ENCODE measurements around the gene DIS3L2.

DIS3L2 gene

DNA sequence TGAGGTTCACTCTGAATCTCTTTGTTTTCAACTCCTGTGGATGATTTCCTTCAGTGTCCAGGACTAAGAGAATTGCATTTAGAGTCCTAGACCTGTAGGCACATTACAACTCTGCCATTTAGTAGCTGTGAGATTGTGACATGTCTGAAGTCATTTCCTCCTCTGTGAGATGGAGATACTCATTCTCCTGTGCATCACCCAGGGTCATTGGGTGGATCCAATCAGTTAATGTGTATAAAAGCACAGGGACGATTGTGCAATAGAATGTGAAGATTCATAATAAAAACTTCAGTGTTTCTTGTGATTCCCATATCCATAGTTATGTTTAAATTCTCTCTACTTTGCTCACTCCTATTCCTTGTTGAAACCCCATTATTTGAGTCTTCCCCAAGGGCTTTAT lies 113.6 kb downstream of the DIS3L2 start:
- TF ChIP-seq ZNF565 (CRISPR knock-in tag; conservative IDR thresholded peaks at IDR 0.05; ENCODE audit: low read depth) (no peak), GLIS3 (CRISPR knock-in tag; IDR thresholded peaks at IDR 0.05) (no peak), ZFP30 (CRISPR knock-in tag; IDR thresholded peaks at IDR 0.05) (no peak), ZC3H10 (CRISPR knock-in tag; IDR thresholded peaks at IDR 0.05) (no peak)
- TF ChIP-seq, protein P1, sequence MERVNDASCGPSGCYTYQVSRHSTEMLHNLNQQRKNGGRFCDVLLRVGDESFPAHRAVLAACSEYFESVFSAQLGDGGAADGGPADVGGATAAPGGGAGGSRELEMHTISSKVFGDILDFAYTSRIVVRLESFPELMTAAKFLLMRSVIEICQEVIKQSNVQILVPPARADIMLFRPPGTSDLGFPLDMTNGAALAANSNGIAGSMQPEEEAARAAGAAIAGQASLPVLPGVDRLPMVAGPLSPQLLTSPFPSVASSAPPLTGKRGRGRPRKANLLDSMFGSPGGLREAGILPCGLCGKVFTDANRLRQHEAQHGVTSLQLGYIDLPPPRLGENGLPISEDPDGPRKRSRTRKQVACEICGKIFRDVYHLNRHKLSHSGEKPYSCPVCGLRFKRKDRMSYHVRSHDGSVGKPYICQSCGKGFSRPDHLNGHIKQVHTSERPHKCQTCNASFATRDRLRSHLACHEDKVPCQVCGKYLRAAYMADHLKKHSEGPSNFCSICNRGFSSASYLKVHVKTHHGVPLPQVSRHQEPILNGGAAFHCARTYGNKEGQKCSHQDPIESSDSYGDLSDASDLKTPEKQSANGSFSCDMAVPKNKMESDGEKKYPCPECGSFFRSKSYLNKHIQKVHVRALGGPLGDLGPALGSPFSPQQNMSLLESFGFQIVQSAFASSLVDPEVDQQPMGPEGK (CRISPR knock-in tag; IDR thresholded peaks at IDR 0.05; ENCODE audit: borderline replicate concordance): no peak
- ATAC-seq: no peak

DNA sequence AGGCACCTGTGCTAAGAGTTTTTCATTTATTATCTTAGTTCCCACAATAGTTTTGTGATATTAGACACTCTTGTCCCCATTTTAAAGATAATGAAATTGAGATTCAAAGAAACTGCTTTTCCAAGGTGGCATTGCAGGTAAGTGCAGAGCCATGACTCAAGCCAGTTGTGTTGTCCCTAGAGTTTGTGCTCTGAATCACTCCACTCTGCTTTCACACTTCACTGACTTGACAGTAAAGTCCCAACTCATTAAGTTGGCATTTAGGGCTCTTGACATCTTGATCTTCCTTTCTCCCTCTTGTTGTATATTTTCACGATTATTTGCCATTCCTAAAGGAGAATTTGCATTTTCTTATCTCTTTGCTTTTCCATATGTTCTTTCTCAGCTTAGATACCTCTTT lies 114.3 kb downstream of the DIS3L2 start:
- no peak for ATAC-seq
- no peak for TF ChIP-seq ZC3H10 (CRISPR knock-in tag; IDR thresholded peaks at IDR 0.05)
- no peak for TF ChIP-seq PPARA (CRISPR knock-in tag; IDR thresholded peaks at IDR 0.05; ENCODE audit: borderline replicate concordance)
- no peak for TF ChIP-seq ESRRG (CRISPR knock-in tag; IDR thresholded peaks at IDR 0.05)
- TF ChIP-seq CSDC2 (CRISPR knock-in tag; IDR thresholded peaks at IDR 0.05): no peak
- no peak for TF ChIP-seq ZFP30 (CRISPR knock-in tag; IDR thresholded peaks at IDR 0.05)
- TF ChIP-seq ZNF565 (CRISPR knock-in tag; conservative IDR thresholded peaks at IDR 0.05; ENCODE audit: low read depth): no peak
- TF ChIP-seq RARB (CRISPR knock-in tag; IDR thresholded peaks at IDR 0.05): no peak
- no peak for TF ChIP-seq ISL1 (CRISPR knock-in tag; IDR thresholded peaks at IDR 0.05)
- no peak for TF ChIP-seq ZNF8 (CRISPR knock-in tag; IDR thresholded peaks at IDR 0.05)
- no peak for TF ChIP-seq OSR1 (CRISPR knock-in tag; IDR thresholded peaks at IDR 0.05)
- no peak for TF ChIP-seq GLIS3 (CRISPR knock-in tag; IDR thresholded peaks at IDR 0.05)
- no peak for TF ChIP-seq ARNTL (CRISPR knock-in tag; IDR thresholded peaks at IDR 0.05; ENCODE audit: borderline replicate concordance, low read depth)
- TF ChIP-seq ZFP3 (CRISPR knock-in tag; IDR thresholded peaks at IDR 0.05): no peak
- TF ChIP-seq, protein P2, sequence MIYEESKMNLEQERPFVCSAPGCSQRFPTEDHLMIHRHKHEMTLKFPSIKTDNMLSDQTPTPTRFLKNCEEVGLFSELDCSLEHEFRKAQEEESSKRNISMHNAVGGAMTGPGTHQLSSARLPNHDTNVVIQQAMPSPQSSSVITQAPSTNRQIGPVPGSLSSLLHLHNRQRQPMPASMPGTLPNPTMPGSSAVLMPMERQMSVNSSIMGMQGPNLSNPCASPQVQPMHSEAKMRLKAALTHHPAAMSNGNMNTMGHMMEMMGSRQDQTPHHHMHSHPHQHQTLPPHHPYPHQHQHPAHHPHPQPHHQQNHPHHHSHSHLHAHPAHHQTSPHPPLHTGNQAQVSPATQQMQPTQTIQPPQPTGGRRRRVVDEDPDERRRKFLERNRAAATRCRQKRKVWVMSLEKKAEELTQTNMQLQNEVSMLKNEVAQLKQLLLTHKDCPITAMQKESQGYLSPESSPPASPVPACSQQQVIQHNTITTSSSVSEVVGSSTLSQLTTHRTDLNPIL (CRISPR knock-in tag; IDR thresholded peaks at IDR 0.05; ENCODE audit: low read depth): no peak
- TF ChIP-seq SNAI2 (CRISPR knock-in tag; IDR thresholded peaks at IDR 0.05): no peak
- TF ChIP-seq, protein P3, sequence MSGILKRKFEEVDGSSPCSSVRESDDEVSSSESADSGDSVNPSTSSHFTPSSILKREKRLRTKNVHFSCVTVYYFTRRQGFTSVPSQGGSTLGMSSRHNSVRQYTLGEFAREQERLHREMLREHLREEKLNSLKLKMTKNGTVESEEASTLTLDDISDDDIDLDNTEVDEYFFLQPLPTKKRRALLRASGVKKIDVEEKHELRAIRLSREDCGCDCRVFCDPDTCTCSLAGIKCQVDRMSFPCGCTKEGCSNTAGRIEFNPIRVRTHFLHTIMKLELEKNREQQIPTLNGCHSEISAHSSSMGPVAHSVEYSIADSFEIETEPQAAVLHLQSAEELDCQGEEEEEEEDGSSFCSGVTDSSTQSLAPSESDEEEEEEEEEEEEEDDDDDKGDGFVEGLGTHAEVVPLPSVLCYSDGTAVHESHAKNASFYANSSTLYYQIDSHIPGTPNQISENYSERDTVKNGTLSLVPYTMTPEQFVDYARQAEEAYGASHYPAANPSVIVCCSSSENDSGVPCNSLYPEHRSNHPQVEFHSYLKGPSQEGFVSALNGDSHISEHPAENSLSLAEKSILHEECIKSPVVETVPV (CRISPR knock-in tag; IDR thresholded peaks at IDR 0.05): no peak

DNA sequence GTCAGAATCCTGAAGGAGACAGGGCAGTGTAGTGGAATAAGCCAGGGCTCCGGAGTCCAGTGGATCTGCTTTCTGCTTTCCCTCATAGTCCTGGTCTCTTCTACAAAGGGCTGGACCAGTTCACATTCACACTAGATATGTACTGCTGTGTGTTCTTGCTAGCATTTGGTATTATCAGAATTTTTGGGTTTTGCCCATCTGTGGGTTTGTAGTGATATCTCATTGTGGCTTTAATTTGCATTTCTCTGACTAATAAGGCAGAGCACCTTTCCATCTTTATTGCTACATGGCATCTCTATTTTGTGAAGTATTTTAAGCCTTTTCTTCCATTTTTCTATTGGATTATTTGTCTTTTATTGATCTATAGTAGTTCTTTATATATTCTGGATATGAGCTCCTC lies 114.8 kb downstream of the DIS3L2 start:
- TF ChIP-seq ZC3H10 (CRISPR knock-in tag; IDR thresholded peaks at IDR 0.05) (no peak), OSR1 (CRISPR knock-in tag; IDR thresholded peaks at IDR 0.05) (no peak), CSDC2 (CRISPR knock-in tag; IDR thresholded peaks at IDR 0.05) (no peak), ESRRG (CRISPR knock-in tag; IDR thresholded peaks at IDR 0.05) (no peak), ZFP3 (CRISPR knock-in tag; IDR thresholded peaks at IDR 0.05) (no peak), SNAI2 (CRISPR knock-in tag; IDR thresholded peaks at IDR 0.05) (no peak), ZNF565 (CRISPR knock-in tag; conservative IDR thresholded peaks at IDR 0.05; ENCODE audit: low read depth) (no peak), TCF4 (CRISPR knock-in tag; IDR thresholded peaks at IDR 0.05; ENCODE audit: borderline replicate concordance) (no peak), GLIS3 (CRISPR knock-in tag; IDR thresholded peaks at IDR 0.05) (no peak), ISL1 (CRISPR knock-in tag; IDR thresholded peaks at IDR 0.05) (no peak), BACH2 (CRISPR knock-in tag; IDR thresholded peaks at IDR 0.05; ENCODE audit: borderline replicate concordance) (no peak), RARB (CRISPR knock-in tag; IDR thresholded peaks at IDR 0.05) (no peak), TOX (CRISPR knock-in tag; IDR thresholded peaks at IDR 0.05; ENCODE audit: borderline replicate concordance) (no peak)
- TF ChIP-seq, protein P2 (CRISPR knock-in tag; IDR thresholded peaks at IDR 0.05; ENCODE audit: low read depth): no peak
- TF ChIP-seq, protein P4, sequence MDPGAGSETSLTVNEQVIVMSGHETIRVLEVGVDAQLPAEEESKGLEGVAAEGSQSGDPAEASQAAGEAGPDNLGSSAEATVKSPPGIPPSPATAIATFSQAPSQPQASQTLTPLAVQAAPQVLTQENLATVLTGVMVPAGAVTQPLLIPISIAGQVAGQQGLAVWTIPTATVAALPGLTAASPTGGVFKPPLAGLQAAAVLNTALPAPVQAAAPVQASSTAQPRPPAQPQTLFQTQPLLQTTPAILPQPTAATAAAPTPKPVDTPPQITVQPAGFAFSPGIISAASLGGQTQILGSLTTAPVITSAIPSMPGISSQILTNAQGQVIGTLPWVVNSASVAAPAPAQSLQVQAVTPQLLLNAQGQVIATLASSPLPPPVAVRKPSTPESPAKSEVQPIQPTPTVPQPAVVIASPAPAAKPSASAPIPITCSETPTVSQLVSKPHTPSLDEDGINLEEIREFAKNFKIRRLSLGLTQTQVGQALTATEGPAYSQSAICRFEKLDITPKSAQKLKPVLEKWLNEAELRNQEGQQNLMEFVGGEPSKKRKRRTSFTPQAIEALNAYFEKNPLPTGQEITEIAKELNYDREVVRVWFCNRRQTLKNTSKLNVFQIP (CRISPR knock-in tag; IDR thresholded peaks at IDR 0.05; ENCODE audit: borderline replicate concordance, low read depth): no peak
- TF ChIP-seq, protein P5, sequence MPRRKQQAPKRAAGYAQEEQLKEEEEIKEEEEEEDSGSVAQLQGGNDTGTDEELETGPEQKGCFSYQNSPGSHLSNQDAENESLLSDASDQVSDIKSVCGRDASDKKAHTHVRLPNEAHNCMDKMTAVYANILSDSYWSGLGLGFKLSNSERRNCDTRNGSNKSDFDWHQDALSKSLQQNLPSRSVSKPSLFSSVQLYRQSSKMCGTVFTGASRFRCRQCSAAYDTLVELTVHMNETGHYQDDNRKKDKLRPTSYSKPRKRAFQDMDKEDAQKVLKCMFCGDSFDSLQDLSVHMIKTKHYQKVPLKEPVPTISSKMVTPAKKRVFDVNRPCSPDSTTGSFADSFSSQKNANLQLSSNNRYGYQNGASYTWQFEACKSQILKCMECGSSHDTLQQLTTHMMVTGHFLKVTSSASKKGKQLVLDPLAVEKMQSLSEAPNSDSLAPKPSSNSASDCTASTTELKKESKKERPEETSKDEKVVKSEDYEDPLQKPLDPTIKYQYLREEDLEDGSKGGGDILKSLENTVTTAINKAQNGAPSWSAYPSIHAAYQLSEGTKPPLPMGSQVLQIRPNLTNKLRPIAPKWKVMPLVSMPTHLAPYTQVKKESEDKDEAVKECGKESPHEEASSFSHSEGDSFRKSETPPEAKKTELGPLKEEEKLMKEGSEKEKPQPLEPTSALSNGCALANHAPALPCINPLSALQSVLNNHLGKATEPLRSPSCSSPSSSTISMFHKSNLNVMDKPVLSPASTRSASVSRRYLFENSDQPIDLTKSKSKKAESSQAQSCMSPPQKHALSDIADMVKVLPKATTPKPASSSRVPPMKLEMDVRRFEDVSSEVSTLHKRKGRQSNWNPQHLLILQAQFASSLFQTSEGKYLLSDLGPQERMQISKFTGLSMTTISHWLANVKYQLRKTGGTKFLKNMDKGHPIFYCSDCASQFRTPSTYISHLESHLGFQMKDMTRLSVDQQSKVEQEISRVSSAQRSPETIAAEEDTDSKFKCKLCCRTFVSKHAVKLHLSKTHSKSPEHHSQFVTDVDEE (CRISPR knock-in tag; IDR thresholded peaks at IDR 0.05): no peak
- TF ChIP-seq, protein P1 (CRISPR knock-in tag; IDR thresholded peaks at IDR 0.05; ENCODE audit: borderline replicate concordance): no peak
- TF ChIP-seq, protein P3 (CRISPR knock-in tag; IDR thresholded peaks at IDR 0.05): no peak
- ATAC-seq: no peak

Data from SK-N-SH treated with all-trans-retinoic acid at 6 μM for 48 hours (cell line).